HUES6 (cell line): ENCODE data around the gene CYP2C8.
"Not testable (repeated sequence)": the region's sequence is repeated elsewhere in the genome, so short reads cannot be mapped to it uniquely, and the experiment has no call there.

Experiments used
- H3K27ac ChIP-seq: 2 replicates; pipeline ENCODE4 v1.7.0; 2013; ENCODE audit warnings: low read depth, mild to moderate bottlenecking, low read length, inconsistent platforms
- H3K27me3 ChIP-seq: 2 replicates; pipeline ENCODE4 v1.6.1; 2013; ENCODE audit warnings: low read length; ENCODE audit not compliant: control insufficient read depth, insufficient read depth
- H3K36me3 ChIP-seq: 2 replicates; pipeline ENCODE4 v1.6.1; 2013; ENCODE audit warnings: low read length; ENCODE audit not compliant: control insufficient read depth, insufficient read depth
- H3K4me1 ChIP-seq: 2 replicates; pipeline ENCODE4 v1.6.1; 2013; ENCODE audit warnings: low read length; ENCODE audit not compliant: control insufficient read depth, insufficient read depth
- H3K4me3 ChIP-seq: 2 replicates; pipeline ENCODE4 v1.5.1; 2013; ENCODE audit warnings: low read depth, low read length
- H3K9ac ChIP-seq: one replicate; pipeline ENCODE4 v1.6.1; 2013; ENCODE audit warnings: mild to moderate bottlenecking, low read length
- H3K9me3 ChIP-seq: 2 replicates; pipeline ENCODE4 v1.6.1; 2013; ENCODE audit warnings: low read depth, low read length; ENCODE audit not compliant: control insufficient read depth, insufficient read depth

CYP2C8 gene

GRCh38 chr10:95069286-95069685, at the start of gene CYP2C8:
TSS of gene CYP2C8 (minus strand) at chr10:95069497. CDS start at chr10:95069402, 95 bp downstream.
- Histone ChIP-seq H3K4me3 (no peak within 1 kb of the TSS), H3K36me3 (no peaks in the 10 kb centered on the region), H3K27me3 (no peaks in the 10 kb centered on the region), H3K9me3 (peaks cover 4% of the 10 kb centered on the region), H3K9ac (no peak within 1 kb of the TSS), H3K4me1 (no peaks in the 10 kb centered on the region), H3K27ac (no peak within 1 kb of the TSS)

DNA sequence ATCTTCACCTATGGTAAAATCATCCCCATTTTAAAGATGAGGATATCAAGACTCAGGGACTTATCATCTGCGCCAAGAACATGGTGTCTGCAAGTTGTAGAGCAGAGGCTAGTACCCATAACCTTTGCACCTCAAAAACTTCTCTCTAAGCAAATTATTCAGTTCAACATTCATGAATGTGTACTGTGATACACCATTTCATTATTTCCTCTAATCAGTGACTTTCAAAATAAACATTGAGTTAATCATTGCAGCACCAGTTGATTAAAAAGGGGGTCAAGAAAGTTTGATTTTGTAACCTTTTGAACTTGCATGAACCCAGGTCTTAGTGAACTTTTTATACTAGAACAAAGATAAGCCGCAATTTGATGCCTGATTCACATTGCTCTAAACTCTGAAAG, 47.6 kb upstream of the CYP2C8 start:
- Histone ChIP-seq H3K36me3 (no peaks in the 10 kb centered on the region), H3K9me3 (peaks cover 48% of the 10 kb centered on the region), H3K4me3 (no peak overlapping the region), H3K4me1 (no peaks in the 10 kb centered on the region), H3K27me3 (no peaks in the 10 kb centered on the region), H3K9ac (no peak overlapping the region), H3K27ac (no peak overlapping the region)

- H3K27ac ChIP-seq, H3K4me1 ChIP-seq, H3K4me3 ChIP-seq, H3K27me3 ChIP-seq, H3K9ac ChIP-seq, H3K36me3 ChIP-seq, H3K9me3 ChIP-seq: not testable (repeated sequence)
These were observed 41.5 kb upstream of the CYP2C8 start for GRCh38 chr10:95110823-95111222.

GRCh38 chr10:95097805-95098204, 28.5 kb upstream of the CYP2C8 start:
- Histone ChIP-seq H3K4me3 (no peak overlapping the region), H3K27me3 (no peaks in the 10 kb centered on the region), H3K9ac (no peak overlapping the region), H3K36me3 (no peaks in the 10 kb centered on the region), H3K27ac (no peak overlapping the region), H3K4me1 (no peaks in the 10 kb centered on the region), H3K9me3 (no peaks in the 10 kb centered on the region)

DNA sequence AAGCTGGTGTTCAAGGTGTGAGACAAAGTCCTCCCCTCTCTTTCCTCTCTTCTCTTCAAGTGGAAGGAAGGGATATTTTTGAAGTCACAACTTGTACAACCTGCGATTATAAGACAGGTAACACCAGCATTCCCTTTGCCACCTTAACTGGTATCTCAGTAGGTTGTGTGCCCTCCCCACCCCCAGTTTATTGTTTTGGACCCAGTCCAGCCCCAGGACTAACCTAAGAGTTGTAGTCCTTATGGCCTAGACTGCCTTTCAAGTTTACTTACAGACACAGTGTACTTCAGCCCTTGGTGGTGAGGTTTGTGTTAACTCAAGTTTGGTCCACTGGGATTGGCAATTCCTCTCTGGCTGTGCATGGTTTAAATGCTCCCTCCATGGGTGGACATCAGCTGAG, 26.8 kb upstream of the CYP2C8 start:
- Histone ChIP-seq H3K27me3 (no peaks in the 10 kb centered on the region), H3K9me3 (no peaks in the 10 kb centered on the region), H3K27ac (no peak overlapping the region), H3K4me3 (no peak overlapping the region), H3K36me3 (no peaks in the 10 kb centered on the region), H3K9ac (no peak overlapping the region), H3K4me1 (no peaks in the 10 kb centered on the region)

- not testable (repeated sequence) for H3K9ac ChIP-seq, H3K27me3 ChIP-seq, H3K4me3 ChIP-seq, H3K36me3 ChIP-seq, H3K27ac ChIP-seq, H3K4me1 ChIP-seq
- peaks cover 12% of the 10 kb centered on the region for H3K9me3 ChIP-seq
These were observed 10.3 kb upstream of the CYP2C8 start for GRCh38 chr10:95079626-95080025.

DNA sequence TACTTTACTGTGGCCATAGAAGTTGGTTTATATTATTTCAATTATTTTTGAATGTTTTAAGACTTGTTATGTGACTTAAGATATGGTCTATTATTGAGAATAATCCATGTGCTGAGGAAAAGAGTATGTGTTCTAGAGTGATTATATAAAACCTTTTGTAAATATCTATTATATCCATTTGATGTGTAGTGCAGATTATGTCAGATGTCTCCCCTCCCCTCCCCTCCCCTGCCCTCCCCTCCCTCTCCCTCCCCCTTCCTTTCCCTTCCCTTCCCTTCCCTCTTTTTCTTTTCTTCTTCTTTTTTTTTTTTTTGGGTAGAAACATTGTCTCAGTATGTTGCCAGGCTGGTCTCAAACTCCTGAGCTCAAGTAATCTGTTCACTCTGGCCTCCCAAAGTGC, 8.3 kb upstream of the CYP2C8 start:
- Histone ChIP-seq H3K9me3 (peaks cover 12% of the 10 kb centered on the region), H3K27ac (no peak overlapping the region), H3K27me3 (no peaks in the 10 kb centered on the region), H3K4me1 (no peaks in the 10 kb centered on the region), H3K4me3 (no peak overlapping the region), H3K9ac (no peak overlapping the region), H3K36me3 (no peaks in the 10 kb centered on the region)

GRCh38 chr10:95071107-95071660, 1.9 kb upstream of the CYP2C8 start:
- Histone ChIP-seq H3K4me3 (no peak overlapping the region), H3K4me1 (no peaks in the 10 kb centered on the region), H3K27ac (no peak overlapping the region), H3K9me3 (no peaks in the 10 kb centered on the region; the same call in 1 of the 2 replicates), H3K36me3 (no peaks in the 10 kb centered on the region), H3K9ac (no peak overlapping the region), H3K27me3 (no peaks in the 10 kb centered on the region)

- H3K27me3 ChIP-seq, H3K36me3 ChIP-seq, H3K4me1 ChIP-seq, H3K9ac ChIP-seq, H3K9me3 ChIP-seq, H3K27ac ChIP-seq, H3K4me3 ChIP-seq: not testable (repeated sequence)
These were observed 5.2 kb downstream of the CYP2C8 start for GRCh38 chr10:95064125-95064524.

- Histone ChIP-seq H3K36me3 (no peaks in the 10 kb centered on the region), H3K27me3 (no peaks in the 10 kb centered on the region), H3K9ac (no peak overlapping the region), H3K4me1 (no peaks in the 10 kb centered on the region), H3K4me3 (no peak overlapping the region), H3K27ac (no peak overlapping the region), H3K9me3 (no peaks in the 10 kb centered on the region)
These were observed 12.4 kb downstream of the CYP2C8 start for GRCh38 chr10:95056744-95057363.

- Histone ChIP-seq H3K4me1 (no peaks in the 10 kb centered on the region), H3K27me3 (no peaks in the 10 kb centered on the region), H3K9ac (no peak overlapping the region), H3K27ac (no peak overlapping the region), H3K36me3 (no peaks in the 10 kb centered on the region), H3K9me3 (peaks cover 3% of the 10 kb centered on the region; the same call in 1 of the 2 replicates), H3K4me3 (no peak overlapping the region)
These were observed 19.4 kb downstream of the CYP2C8 start for GRCh38 chr10:95049919-95050318.
